Stimulated activated CD4-positive, alpha-beta T cell treated with anti-CD3 and anti-CD28 coated beads, Interleukin-15, amount 100 ng/mL, for 48 hours (primary cell): ENCODE data around the gene SDR42E2.
A peak's percentile ranks its signal among the peaks of the same experiment; 100 is the strongest.
"Not testable (repeated sequence)": the region's sequence is repeated elsewhere in the genome, so short reads cannot be mapped to it uniquely, and the experiment has no call there.

Experiments
- DNase-seq, 2 donors: peaks; one replicate each; pipeline ENCODE4 v3.0.0-alpha.2; 2020; ENCODE audit warnings: low read depth in 2 of 2

Gene SDR42E2

DNA sequence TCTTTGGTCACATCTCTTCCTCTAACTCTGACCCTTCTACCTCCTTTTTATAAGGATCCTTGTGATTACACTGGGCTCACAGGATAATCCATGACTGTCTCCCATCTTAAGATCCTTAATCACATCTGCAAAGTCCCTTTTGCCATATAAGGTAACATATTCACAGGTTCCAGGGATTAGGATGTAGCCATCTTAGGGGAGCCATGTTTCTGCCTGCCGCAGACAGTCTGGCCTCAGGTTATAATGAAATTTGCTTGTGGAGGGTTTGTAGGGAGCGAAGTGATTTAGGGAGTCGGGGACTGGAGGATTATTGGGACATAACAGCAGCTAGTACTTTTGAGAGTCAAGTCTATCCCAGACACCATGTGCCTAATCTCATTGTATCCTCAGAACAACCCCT lies 51.5 kb downstream of the SDR42E2 start:
- no peak for DNase-seq

- no peak for DNase-seq
Measured at GRCh38 chr16:22214402-22214801, 52.1 kb downstream of the SDR42E2 start.

DNA sequence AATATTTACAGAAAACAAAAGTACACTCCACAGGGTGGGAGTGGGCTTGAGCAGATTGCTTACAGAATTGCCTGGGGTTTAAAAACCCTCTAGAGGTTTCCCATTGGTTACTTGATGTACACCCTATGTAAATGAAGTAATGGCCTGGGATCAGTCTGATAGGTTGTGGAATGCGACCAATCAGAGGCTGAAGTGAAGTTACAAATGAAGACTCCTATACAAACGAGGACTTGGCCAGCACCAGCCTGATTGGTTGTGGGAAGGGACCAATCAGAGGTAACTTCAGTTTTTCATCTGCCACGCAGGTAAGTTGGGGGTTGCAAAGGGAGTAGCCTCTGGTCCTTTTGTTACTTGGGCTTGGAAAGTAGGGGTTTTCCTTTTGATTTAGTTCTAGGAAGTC lies 52.6 kb downstream of the SDR42E2 start:
- DNase-seq: no peak

DNA sequence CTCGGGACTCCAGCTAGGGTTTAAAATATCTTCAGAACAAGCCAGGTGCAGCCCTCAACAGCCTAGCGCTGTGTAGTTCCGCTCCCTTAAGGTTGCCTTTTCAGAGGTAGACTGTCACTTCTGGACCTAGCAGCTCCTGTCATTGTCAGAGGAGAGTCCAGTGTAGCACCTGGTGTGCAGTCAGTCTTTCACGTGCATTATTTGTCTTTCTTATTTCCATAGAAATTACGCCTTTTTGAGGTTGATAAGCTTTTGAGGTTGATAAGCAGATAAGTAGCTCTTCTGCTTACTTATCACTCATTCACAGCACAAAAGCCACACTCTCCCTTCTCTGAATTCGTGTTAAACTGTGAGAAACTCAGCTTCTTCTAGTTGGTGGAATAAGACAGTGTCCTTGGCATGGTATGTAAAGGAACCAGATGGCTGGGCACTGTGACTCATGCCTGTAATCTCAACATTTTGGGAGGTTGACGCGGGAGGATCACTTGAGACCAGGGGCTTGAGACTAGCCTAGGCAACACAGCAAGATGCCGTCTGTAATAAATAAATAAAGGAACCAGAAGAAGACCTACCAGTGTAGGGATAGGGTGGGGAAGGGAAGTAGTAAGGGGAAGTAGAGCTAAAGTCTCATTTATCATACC lies 54.0 kb downstream of the SDR42E2 start:
- DNase-seq: no peak

DNA sequence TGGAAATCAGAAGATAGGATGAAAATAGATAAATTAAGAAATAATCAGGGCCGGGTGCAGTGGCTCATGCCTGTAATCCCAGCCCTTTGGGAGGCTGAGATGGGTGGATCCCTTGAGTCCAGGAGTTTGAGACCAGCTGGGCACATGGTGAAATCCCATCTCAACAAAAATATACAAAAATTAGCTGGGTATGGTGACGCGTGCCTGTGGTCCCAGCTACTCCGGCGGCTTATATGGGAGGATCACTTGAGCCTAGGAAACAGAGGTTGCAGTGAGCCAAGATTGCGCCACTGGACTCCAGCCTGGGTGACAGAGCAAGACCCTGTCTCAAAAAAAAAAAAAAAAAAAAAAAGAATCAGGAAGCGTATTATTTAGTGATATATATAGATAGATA lies 54.5 kb downstream of the SDR42E2 start:
- not testable (repeated sequence) for DNase-seq

- no peak for DNase-seq
Measured at GRCh38 chr16:22217890-22218730, 55.8 kb downstream of the SDR42E2 start.

DNA sequence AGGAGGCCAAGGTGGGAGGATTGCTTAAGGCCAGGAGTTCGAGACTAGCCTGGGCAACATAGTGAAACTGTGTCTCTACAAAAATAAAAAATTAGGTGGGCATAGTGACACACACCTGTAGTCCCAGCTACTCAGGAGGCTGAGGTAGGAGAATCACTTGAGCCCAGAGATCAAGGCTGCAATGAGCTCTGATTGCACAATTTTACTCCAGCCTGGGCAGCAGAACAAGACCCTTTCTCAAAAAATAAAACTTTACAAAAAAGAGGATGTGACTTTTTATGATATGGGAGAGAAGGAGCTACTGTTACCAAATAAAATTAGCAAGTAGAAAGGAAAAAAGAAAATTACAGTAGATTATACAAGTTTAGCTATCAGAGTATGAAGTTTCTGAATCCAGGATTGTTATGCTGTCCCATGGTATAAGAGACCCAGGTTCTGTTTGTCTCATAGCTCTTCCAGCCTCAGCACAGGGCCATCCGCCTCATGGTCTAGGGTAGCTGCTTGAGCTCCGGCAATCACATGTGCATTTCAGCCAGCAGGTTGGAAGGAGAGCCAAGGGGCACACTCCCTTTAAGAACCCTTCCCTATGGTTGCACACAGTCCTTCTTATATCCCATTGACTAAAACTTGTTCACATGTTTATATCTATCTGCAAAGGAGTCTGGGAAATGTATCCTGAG lies 57.2 kb downstream of the SDR42E2 start:
- no peak for DNase-seq

- DNase-seq: no peak
Measured at GRCh38 chr16:22220069-22220440, 57.7 kb downstream of the SDR42E2 start.

DNA sequence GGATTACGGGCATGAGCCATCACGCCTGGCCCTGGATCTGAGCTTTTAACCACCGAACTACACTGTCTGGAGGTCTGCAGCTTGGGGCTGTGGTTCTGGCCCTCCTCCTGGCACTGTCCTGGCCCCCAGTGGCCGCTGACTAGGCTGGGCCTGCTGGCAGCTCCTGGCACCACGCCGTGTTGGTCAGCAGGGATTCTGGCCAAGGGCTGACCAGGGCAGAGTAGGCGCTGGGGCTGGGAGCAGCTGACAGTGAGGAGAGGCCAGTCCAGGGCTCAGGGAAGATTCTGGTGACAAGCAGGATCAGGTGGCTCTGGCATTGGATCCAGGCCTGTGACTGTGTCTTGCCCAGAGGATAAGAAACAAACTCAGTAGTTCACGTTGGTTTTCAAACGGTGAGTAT lies 58.4 kb downstream of the SDR42E2 start:
- DNase-seq: no peak

- no peak for DNase-seq
Measured at GRCh38 chr16:22222006-22222405, 59.7 kb downstream of the SDR42E2 start.

DNA sequence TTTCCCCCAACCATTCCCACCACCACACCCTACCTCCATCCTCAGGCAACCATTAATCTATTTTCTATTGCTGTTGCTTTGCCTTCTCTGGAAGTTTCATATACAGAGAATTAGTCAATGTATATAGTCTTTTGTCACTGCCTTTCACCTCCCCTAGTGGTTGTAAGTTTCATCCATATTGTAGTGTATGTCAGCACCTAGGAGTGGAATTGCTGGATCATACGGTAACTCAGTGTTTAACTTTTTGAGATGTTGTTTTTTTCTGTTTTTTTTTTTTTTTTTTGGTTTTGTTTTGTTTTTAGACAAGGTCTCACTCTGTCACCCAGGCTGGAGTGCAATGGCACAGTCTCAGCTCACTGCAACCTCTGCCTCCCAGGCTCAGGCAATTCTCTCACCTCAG lies 60.7 kb downstream of the SDR42E2 start:
- no peak for DNase-seq

DNA sequence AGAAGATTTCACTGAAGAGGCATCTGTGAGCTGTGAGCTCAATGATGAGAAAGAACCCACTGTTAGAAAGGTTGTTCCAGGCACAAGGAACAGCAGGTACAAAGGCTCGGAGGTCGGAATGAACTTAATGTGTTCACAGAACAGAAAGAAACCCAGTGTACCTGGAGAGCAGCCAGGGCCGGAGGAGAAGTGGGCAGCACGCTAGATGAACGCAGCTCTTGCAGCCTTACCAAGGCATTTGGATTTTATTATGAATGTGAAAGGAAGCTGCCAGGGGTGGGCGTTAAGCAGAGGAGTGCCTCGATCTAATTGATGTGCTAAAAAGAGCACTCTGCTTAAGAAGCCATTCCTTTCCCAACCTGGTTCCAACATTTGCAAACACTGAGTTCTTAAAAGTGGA lies 62.8 kb downstream of the SDR42E2 start:
- DNase-seq: no peak

DNA sequence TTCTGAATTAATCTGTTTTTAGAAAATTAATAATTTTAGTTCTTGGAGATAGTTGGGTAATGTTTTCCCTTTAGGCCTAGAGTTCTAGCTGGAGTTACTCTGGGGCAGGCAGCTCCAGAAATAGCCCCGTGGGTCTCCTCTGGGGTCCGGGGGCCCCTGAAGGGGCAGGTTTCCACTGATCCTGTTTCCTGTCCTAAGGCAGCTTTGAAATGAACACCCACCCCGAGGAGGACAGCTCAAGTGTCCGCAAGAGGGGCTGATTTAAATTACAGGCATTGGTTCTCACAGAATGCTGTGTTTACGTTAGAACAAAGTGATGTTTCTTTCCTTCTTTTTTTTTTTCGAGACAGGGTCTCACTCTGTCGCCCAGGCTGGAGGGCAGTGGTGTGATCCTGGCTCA lies 67.6 kb downstream of the SDR42E2 start:
- DNase-seq: no peak

GRCh38 chr16:22232277-22233036 lies 70.2 kb downstream of the SDR42E2 start:
- peak; percentile 20 to 41 for DNase-seq

- no peak for DNase-seq
Measured at GRCh38 chr16:22233037-22233372, 70.7 kb downstream of the SDR42E2 start.

- no peak for DNase-seq
Measured at GRCh38 chr16:22235839-22236745, 73.8 kb downstream of the SDR42E2 start.

DNA sequence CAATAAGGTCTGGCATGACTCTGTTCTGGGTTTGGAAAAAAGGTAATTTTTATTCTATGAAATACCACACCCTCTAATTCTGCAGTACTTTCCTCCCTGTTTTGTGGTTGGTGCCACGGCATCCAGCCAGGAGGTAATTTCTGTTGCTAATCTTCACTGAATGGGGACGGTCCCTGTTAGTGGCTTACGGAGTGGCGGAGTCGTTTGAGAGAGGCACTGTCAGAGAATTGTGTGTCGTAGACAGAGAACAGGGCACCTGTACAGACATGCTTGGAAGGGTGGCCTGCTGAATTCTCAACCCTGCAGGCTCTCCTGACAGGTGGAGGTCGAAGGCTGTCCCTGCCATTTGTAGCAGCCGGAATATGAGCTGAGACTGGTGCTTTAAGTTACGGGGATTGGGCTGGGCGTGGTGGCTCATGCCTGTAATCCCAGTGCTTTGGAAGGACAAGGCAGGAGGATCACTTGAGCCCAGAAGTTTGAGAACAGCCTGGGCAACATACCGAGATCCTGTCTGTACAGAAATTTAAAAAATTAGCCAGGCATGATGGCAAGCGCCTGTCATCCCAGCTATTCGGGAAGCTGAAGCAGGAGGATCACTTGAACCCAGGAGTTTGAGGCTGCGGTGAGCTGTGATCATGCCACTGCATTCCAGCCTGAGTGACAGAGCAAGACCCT lies 77.0 kb downstream of the SDR42E2 start:
- DNase-seq: no peak

DNA sequence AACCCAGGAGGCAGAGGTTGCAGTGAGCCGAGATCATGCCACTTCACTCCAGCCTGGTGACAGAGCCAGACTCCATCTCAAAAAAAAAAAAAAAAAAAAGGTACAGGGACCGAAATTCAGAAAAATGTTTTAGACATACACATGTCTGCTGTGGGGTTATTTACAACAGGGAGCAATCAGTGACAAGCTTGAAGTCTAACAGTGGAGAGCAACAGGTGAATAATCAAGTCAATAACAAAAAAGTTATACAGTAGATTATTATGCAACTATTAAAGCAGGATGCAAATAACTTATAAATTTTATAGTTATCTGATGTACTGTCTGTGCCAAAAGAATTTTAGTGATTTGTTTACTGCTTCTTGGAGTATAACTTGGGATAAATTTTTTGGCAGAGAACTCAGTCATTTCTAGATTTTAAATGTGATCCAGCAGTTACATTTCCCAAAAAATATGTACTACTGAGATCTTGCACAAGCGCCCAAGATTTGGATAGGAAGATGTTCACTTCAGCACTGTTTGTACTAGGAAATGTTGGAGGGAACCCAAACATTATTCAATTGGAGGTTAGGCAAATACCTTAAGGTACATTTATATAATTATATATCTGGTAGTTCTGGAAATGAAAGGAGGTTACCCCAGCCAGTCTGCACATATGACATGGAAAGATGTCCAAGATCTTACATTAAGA lies 77.9 kb downstream of the SDR42E2 start:
- DNase-seq: no peak
